GM21619 (cell line): ENCODE data around the gene FAM107B.
"Not testable (repeated sequence)": the region's sequence is repeated elsewhere in the genome, so short reads cannot be mapped to it uniquely, and the experiment has no call there.

Experiments used
- ATAC-seq: cut with Tn5 transposase; IDR thresholded peaks from one replicate; pipeline ENCODE4 v1.9.1; 2021; ENCODE audit not compliant: unreplicated experiment

Gene FAM107B

GRCh38 chr10:14774797-14775196 lies at the start of gene FAM107B:
Gene FAM107B (minus strand): TSS chr10:14774897. CDS start chr10:14774663, 234 bp downstream.
- ATAC-seq = no peak

GRCh38 chr10:14823966-14824365 lies 49.3 kb upstream of the FAM107B start:
- ATAC-seq = no peak

GRCh38 chr10:14822879-14823755 lies 48.4 kb upstream of the FAM107B start:
- no peak for ATAC-seq

GRCh38 chr10:14821635-14822375 lies 47.1 kb upstream of the FAM107B start:
- ATAC-seq = no peak

- no peak for ATAC-seq
Observed at GRCh38 chr10:14820775-14821154, 46.1 kb upstream of the FAM107B start.

GRCh38 chr10:14820010-14820774 lies 45.5 kb upstream of the FAM107B start:
- ATAC-seq = no peak

- ATAC-seq = not testable (repeated sequence)
Observed at GRCh38 chr10:14816717-14817116, 42.0 kb upstream of the FAM107B start.

- no peak for ATAC-seq
Observed at GRCh38 chr10:14815681-14816080, 41.0 kb upstream of the FAM107B start.

- ATAC-seq = no peak
Observed at GRCh38 chr10:14812271-14812670, 37.6 kb upstream of the FAM107B start.

GRCh38 chr10:14810969-14811953 lies 36.6 kb upstream of the FAM107B start:
- ATAC-seq = no peak

- ATAC-seq = no peak
Observed at GRCh38 chr10:14806318-14806717, 31.6 kb upstream of the FAM107B start.

GRCh38 chr10:14803827-14804226 lies 29.1 kb upstream of the FAM107B start:
- ATAC-seq = no peak

GRCh38 chr10:14801723-14802122 lies 27.0 kb upstream of the FAM107B start:
- ATAC-seq = no peak

GRCh38 chr10:14800397-14800796 lies 25.7 kb upstream of the FAM107B start:
- no peak for ATAC-seq

- no peak for ATAC-seq
Observed at GRCh38 chr10:14798636-14799035, 23.9 kb upstream of the FAM107B start.

GRCh38 chr10:14787938-14788337 lies 13.2 kb upstream of the FAM107B start:
- ATAC-seq = no peak

- ATAC-seq = no peak
Observed at GRCh38 chr10:14784459-14785055, 9.9 kb upstream of the FAM107B start.

- no peak for ATAC-seq
Observed at GRCh38 chr10:14782691-14783363, 8.1 kb upstream of the FAM107B start.

GRCh38 chr10:14781763-14782162 lies 7.1 kb upstream of the FAM107B start:
- ATAC-seq = no peak
